HG03159 (cell line): ENCODE results near the gene DNASE1L1.

Source experiments
- ATAC-seq: cut with Tn5 transposase; IDR thresholded peaks from one replicate; pipeline ENCODE4 v1.9.1; 2021; ENCODE audit warnings: mild to moderate bottlenecking, moderate library complexity; ENCODE audit not compliant: unreplicated experiment

Gene DNASE1L1

GRCh38 chrX:154369449-154370299 is 39.4 kb downstream of the DNASE1L1 start:
- ATAC-seq: no peak

- ATAC-seq: no peak
Observed at GRCh38 chrX:154368630-154369448, 40.2 kb downstream of the DNASE1L1 start.

GRCh38 chrX:154367474-154368308 is 41.4 kb downstream of the DNASE1L1 start:
- no peak for ATAC-seq

- ATAC-seq: no peak
Observed at GRCh38 chrX:154366666-154367055, 42.4 kb downstream of the DNASE1L1 start.

GRCh38 chrX:154365997-154366665 is 42.9 kb downstream of the DNASE1L1 start:
- no peak for ATAC-seq

GRCh38 chrX:154365052-154365600 is 43.9 kb downstream of the DNASE1L1 start:
- no peak for ATAC-seq

GRCh38 chrX:154363706-154364439 is 45.2 kb downstream of the DNASE1L1 start:
- no peak for ATAC-seq

GRCh38 chrX:154362085-154362742 is 46.8 kb downstream of the DNASE1L1 start:
- no peak for ATAC-seq

GRCh38 chrX:154360155-154360713 is 48.8 kb downstream of the DNASE1L1 start:
- no peak for ATAC-seq

GRCh38 chrX:154359362-154360154 is 49.5 kb downstream of the DNASE1L1 start:
- no peak for ATAC-seq

- no peak for ATAC-seq
Observed at GRCh38 chrX:154358829-154359228, 50.2 kb downstream of the DNASE1L1 start.

GRCh38 chrX:154358011-154358410 is 51.0 kb downstream of the DNASE1L1 start:
- no peak for ATAC-seq

- no peak for ATAC-seq
Observed at GRCh38 chrX:154357205-154357604, 51.8 kb downstream of the DNASE1L1 start.

GRCh38 chrX:154356596-154356995 is 52.5 kb downstream of the DNASE1L1 start:
- no peak for ATAC-seq

- ATAC-seq: no peak
Observed at GRCh38 chrX:154355776-154356140, 53.3 kb downstream of the DNASE1L1 start.

- ATAC-seq: no peak
Observed at GRCh38 chrX:154355094-154355775, 53.8 kb downstream of the DNASE1L1 start.

- no peak for ATAC-seq
Observed at GRCh38 chrX:154354516-154354915, 54.5 kb downstream of the DNASE1L1 start.
